H9 (cell line): ENCODE data around the gene KLHDC8A. TPM values are rescaled to one million over a fixed set of nuclear protein-coding genes. Genes with fewer than 3 reads are reported as not detected.
A peak's percentile ranks its signal among the peaks of the same experiment; 100 is the strongest.

Experiments used
- DNase-seq: peaks from one replicate; pipeline ENCODE4 v3.0.0-alpha.2; 2017
- H2AFZ ChIP-seq: one replicate; pipeline ENCODE4 v1.6.1; 2013; ENCODE audit warnings: mild to moderate bottlenecking, low read length, control low read depth, moderate library complexity
- H2AK5ac ChIP-seq: 2 replicates; pipeline ENCODE4 v1.6.1; 2013; ENCODE audit warnings: low read length, control low read depth, mixed read lengths; ENCODE audit not compliant: insufficient read length
- H2BK120ac ChIP-seq: one replicate; pipeline ENCODE4 v1.6.1; 2013; ENCODE audit warnings: low read depth, mild to moderate bottlenecking, low read length, control low read depth, inconsistent platforms; ENCODE audit not compliant: poor library complexity, severe bottlenecking
- H2BK12ac ChIP-seq: 2 replicates; pipeline ENCODE4 v1.6.1; 2013; ENCODE audit warnings: low read length, control low read depth, mixed read lengths, low read depth; ENCODE audit not compliant: insufficient read length
- H2BK15ac ChIP-seq: 2 replicates; pipeline ENCODE4 v1.6.1; 2013; ENCODE audit warnings: low read depth, low read length, control low read depth
- H2BK20ac ChIP-seq: one replicate; pipeline ENCODE4 v1.6.1; 2013; ENCODE audit warnings: low read depth, mild to moderate bottlenecking, low read length, control low read depth, inconsistent platforms; ENCODE audit not compliant: poor library complexity, severe bottlenecking
- H2BK5ac ChIP-seq: 2 replicates; pipeline ENCODE4 v1.6.1; 2013; ENCODE audit warnings: low read length, control low read depth, mixed read lengths; ENCODE audit not compliant: insufficient read length
- H3K14ac ChIP-seq: 2 replicates; pipeline ENCODE4 v1.6.1; 2013; ENCODE audit warnings: low read length, control low read depth; ENCODE audit not compliant: insufficient read depth
- H3K18ac ChIP-seq: 2 replicates; pipeline ENCODE4 v1.6.1; 2013; ENCODE audit warnings: low read depth, mild to moderate bottlenecking, mixed read lengths, low read length, control low read depth; ENCODE audit not compliant: insufficient read length
- H3K23ac ChIP-seq: 2 replicates; pipeline ENCODE4 v1.6.1; 2013; ENCODE audit warnings: low read length, control low read depth, mixed read lengths, low read depth; ENCODE audit not compliant: insufficient read length
- H3K23me2 ChIP-seq: 2 replicates; pipeline ENCODE4 v1.6.1; 2013; ENCODE audit warnings: low read depth, mild to moderate bottlenecking, mixed read lengths, low read length, control low read depth; ENCODE audit not compliant: insufficient read length, poor library complexity, severe bottlenecking
- H3K27ac ChIP-seq: 2 replicates; pipeline ENCODE4 v1.5.1; 2013; ENCODE audit warnings: low read length, control low read depth, mixed read lengths, low read depth; ENCODE audit not compliant: insufficient read length
- H3K27me3 ChIP-seq: 2 replicates; pipeline ENCODE4 v1.6.1; 2013; ENCODE audit warnings: low read length, control low read depth, inconsistent platforms; ENCODE audit not compliant: insufficient read depth
- H3K4ac ChIP-seq: 2 replicates; pipeline ENCODE4 v1.6.1; 2013; ENCODE audit warnings: low read depth, mild to moderate bottlenecking, control low read depth, inconsistent platforms, low read length, moderate library complexity
- H3K4me1 ChIP-seq: 2 replicates; pipeline ENCODE4 v1.6.1; 2013; ENCODE audit warnings: low read length, control low read depth, inconsistent platforms; ENCODE audit not compliant: insufficient read depth
- H3K4me2 ChIP-seq: 2 replicates; pipeline ENCODE4 v1.6.1; 2013; ENCODE audit warnings: low read length, control low read depth, mixed read lengths; ENCODE audit not compliant: insufficient read length, insufficient read depth
- H3K56ac ChIP-seq: 2 replicates; pipeline ENCODE4 v1.6.1; 2013; ENCODE audit warnings: low read depth, mild to moderate bottlenecking, mixed read lengths, low read length, control low read depth; ENCODE audit not compliant: insufficient read length
- H3K79me1 ChIP-seq: 2 replicates; pipeline ENCODE4 v1.6.1; 2013; ENCODE audit warnings: low read depth, mild to moderate bottlenecking, moderate library complexity, low read length, control low read depth, inconsistent platforms; ENCODE audit not compliant: insufficient read depth, poor library complexity, severe bottlenecking
- H3K79me2 ChIP-seq: 2 replicates; pipeline ENCODE4 v1.6.1; 2013; ENCODE audit warnings: low read length, control low read depth, inconsistent platforms; ENCODE audit not compliant: insufficient read depth
- H3K9ac ChIP-seq: 2 replicates; pipeline ENCODE4 v1.6.1; 2013; ENCODE audit warnings: low read length, control low read depth, mixed read lengths; ENCODE audit not compliant: insufficient read length; ENCODE audit errors: extremely low read depth
- H3K9me3 ChIP-seq: one replicate; pipeline ENCODE4 v1.6.1; 2013; ENCODE audit warnings: low read depth, low read length, inconsistent platforms; ENCODE audit not compliant: control insufficient read depth
- H3T11ph ChIP-seq: one replicate; pipeline ENCODE4 v1.6.1; 2013; ENCODE audit warnings: mild to moderate bottlenecking, low read length, control low read depth, inconsistent platforms
- H4K20me1 ChIP-seq: one replicate; pipeline ENCODE4 v1.6.1; 2013; ENCODE audit not compliant: control insufficient read depth, insufficient read length, insufficient read depth
- H4K5ac ChIP-seq: 2 replicates; pipeline ENCODE4 v1.6.1; 2013; ENCODE audit warnings: low read depth, mild to moderate bottlenecking, mixed read lengths, low read length, control low read depth; ENCODE audit not compliant: insufficient read length
- H4K8ac ChIP-seq: replicated peaks from 2 replicates; pipeline ENCODE4 v1.6.1; 2013; ENCODE audit warnings: low read length, control low read depth, mixed read lengths, low read depth; ENCODE audit not compliant: insufficient read length
- H4K91ac ChIP-seq: 2 replicates; pipeline ENCODE4 v1.6.1; 2013; ENCODE audit warnings: low read depth, mild to moderate bottlenecking, moderate library complexity, mixed read lengths, low read length, control low read depth; ENCODE audit not compliant: insufficient read length
- H3K27ac Mint-ChIP-seq, 3 experiments: 2 replicates in 2 of 3; 3 replicates in 1 of 3; pipeline ENCODE4 v1.8.0; 2020 to 2021; ENCODE audit warnings: mixed read lengths in 3 of 3, mild to moderate bottlenecking in 1 of 3, moderate library complexity in 1 of 3
- H3K27me3 Mint-ChIP-seq: 2 replicates; pipeline ENCODE4 v1.8.0; 2021; ENCODE audit warnings: low read depth, mild to moderate bottlenecking, moderate library complexity, mixed read lengths
- H3K36me3 Mint-ChIP-seq, 3 experiments: 2 replicates in 2 of 3; 3 replicates in 1 of 3; pipeline ENCODE4 v1.8.0; 2020 to 2021; ENCODE audit warnings: low read depth in 3 of 3, mixed read lengths in 3 of 3; ENCODE audit not compliant: insufficient read depth in 1 of 3
- H3K4me1 Mint-ChIP-seq, 2 experiments: 2 replicates each; pipeline ENCODE4 v1.8.0; 2020; ENCODE audit warnings: mixed read lengths in 2 of 2
- H3K4me3 Mint-ChIP-seq, 2 experiments: 2 replicates in 1 of 2; 3 replicates in 1 of 2; pipeline ENCODE4 v1.8.0; 2020 to 2021; ENCODE audit warnings: mild to moderate bottlenecking in 2 of 2, mixed read lengths in 2 of 2, moderate library complexity in 1 of 2
- H3K9me3 Mint-ChIP-seq, 2 experiments: 2 replicates in 1 of 2; 3 replicates in 1 of 2; pipeline ENCODE4 v1.8.0; 2020; ENCODE audit warnings: mild to moderate bottlenecking in 2 of 2, mixed read lengths in 2 of 2, moderate library complexity in 1 of 2
- WGBS: extraction: QIAGEN DNeasy Blood & Tissue Kit; methylation state at CpG from one replicate; pipeline ENCODE4 v1.1.7; 2013; ENCODE audit warnings: missing lambda C conversion rate, low lambda C conversion rate, mixed read lengths; ENCODE audit not compliant: insufficient read length; ENCODE audit errors: extremely low coverage; 5-methylcytosine and 5-hydroxymethylcytosine counted together
- total RNA-seq: library from RNA; stranded (reverse); gene quantifications from 2 replicates; pipeline ENCODE4 v1.2.1, GENCODE V29; 2021
- TF ChIP-seq, protein P1 (sequence below): fragments of 200-600 bp; sonication (generic); conservative IDR thresholded peaks from 3 replicates; pipeline ENCODE4 v1.8.0; 2021; ENCODE audit warnings: antibody characterized with exemption, mild to moderate bottlenecking

The KLHDC8A gene
- total RNA-seq, 1 experiment from 2014 or later: 0.96 TPM

DNA sequence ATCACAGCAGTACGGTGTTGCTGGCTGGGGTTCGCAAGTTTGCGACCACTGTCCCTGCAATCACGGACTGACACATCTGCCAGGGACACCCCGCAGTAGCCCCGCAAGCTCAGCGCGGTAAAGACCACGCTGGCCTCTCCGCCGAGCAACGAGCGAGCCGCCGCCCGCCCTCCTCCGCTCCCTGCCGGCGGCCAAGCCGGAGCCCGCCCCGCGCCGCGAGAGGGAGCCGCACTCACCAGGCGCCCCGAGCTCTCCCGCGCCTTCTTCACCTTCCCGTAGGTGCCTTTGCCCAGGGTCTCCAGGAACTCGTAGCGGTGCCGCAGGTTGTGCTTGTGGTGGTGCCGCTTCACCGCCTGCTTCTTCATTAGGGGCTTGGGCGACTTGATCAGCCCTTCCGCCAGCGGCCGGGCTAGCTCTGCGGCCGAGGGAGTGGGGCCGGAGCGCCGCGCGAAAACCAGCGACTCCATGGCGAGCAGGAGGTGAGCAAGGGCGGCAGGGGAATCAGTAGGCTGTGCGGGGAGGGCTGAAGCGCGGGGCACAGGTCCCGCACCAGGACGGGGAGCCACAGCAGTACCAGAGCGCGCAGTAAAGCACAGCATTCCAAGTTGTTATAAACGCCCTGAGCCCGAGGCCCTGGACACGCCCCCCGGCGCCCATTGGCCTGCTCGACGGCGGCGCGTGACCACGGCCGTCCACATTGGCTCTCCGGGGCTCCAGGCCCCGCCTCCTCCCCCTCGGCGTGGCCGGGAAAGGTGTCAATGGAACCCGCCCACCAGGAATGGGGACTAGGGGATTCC, 35.4 kb downstream of the KLHDC8A start, which contains the start of gene NUAK2:
TSS of gene NUAK2 (minus strand) at position 584 of the 797 bp plus-strand sequence. CDS start at position 467, 117 bp downstream.
- Mint-ChIP-seq H3K4me1 (peaks cover 60 to 63% of the 10 kb centered on the region in 2 experiments), H3K27ac (peak within 1 kb of the TSS; percentile 84 to 97 (median 97); a peak in 6 of 7 replicates), H3K36me3 (peaks cover 5 to 31% (median 21%) of the 10 kb centered on the region in 3 experiments), H3K4me3 (peak within 1 kb of the TSS; percentile 91 to 93), H3K9me3 (peaks cover 0 to 6% of the 10 kb centered on the region in 2 experiments; a peak in 2 of 5 replicates), H3K27me3 (peaks cover 8% of the 10 kb centered on the region; the same call in 1 of the 2 replicates)
- no peak within 1 kb of the TSS for H3K4ac ChIP-seq
- no peak within 1 kb of the TSS for H3K27ac ChIP-seq
- H3K4me1 ChIP-seq: peaks cover 35% of the 10 kb centered on the region
- H3K4me2 ChIP-seq: peak within 1 kb of the TSS; percentile 99
- no peak within 1 kb of the TSS for H3K56ac ChIP-seq
- peaks cover 34% of the 10 kb centered on the region; the same call in 1 of the 2 replicates for H3K79me2 ChIP-seq
- H3K23ac ChIP-seq: no peak within 1 kb of the TSS
- H2BK20ac ChIP-seq: no peak within 1 kb of the TSS
- H3K14ac ChIP-seq: peak within 1 kb of the TSS; percentile 90
- H3K27me3 ChIP-seq: no peaks in the 10 kb centered on the region
- TF ChIP-seq, protein P1, sequence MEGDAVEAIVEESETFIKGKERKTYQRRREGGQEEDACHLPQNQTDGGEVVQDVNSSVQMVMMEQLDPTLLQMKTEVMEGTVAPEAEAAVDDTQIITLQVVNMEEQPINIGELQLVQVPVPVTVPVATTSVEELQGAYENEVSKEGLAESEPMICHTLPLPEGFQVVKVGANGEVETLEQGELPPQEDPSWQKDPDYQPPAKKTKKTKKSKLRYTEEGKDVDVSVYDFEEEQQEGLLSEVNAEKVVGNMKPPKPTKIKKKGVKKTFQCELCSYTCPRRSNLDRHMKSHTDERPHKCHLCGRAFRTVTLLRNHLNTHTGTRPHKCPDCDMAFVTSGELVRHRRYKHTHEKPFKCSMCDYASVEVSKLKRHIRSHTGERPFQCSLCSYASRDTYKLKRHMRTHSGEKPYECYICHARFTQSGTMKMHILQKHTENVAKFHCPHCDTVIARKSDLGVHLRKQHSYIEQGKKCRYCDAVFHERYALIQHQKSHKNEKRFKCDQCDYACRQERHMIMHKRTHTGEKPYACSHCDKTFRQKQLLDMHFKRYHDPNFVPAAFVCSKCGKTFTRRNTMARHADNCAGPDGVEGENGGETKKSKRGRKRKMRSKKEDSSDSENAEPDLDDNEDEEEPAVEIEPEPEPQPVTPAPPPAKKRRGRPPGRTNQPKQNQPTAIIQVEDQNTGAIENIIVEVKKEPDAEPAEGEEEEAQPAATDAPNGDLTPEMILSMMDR: peak; percentile 32; the same call in 1 of the 3 replicates
- H2BK15ac ChIP-seq: no peak within 1 kb of the TSS; the same call in 1 of the 2 replicates
- no peaks in the 10 kb centered on the region for H3K79me1 ChIP-seq
- peaks cover 14% of the 10 kb centered on the region for H3K23me2 ChIP-seq
- no peak within 1 kb of the TSS for H4K5ac ChIP-seq
- peak; percentile 98 for DNase-seq
- H3K9me3 ChIP-seq: no peaks in the 10 kb centered on the region
- WGBS: no CpG with 5 or more reads among the region's 75 CpGs
- H2AK5ac ChIP-seq: no peak within 1 kb of the TSS
- H2AFZ ChIP-seq: no peak within 1 kb of the TSS
- no peak within 1 kb of the TSS for H4K8ac ChIP-seq
- no peak within 1 kb of the TSS for H2BK5ac ChIP-seq
- H2BK12ac ChIP-seq: no peak within 1 kb of the TSS
- H4K20me1 ChIP-seq: no peaks in the 10 kb centered on the region
- peak within 1 kb of the TSS; percentile 91 for H3K9ac ChIP-seq
- H4K91ac ChIP-seq: peak within 1 kb of the TSS; percentile 70
- peak within 1 kb of the TSS; percentile 93 for H3K18ac ChIP-seq
- no peak within 1 kb of the TSS for H2BK120ac ChIP-seq
- H3T11ph ChIP-seq: no peak within 1 kb of the TSS
